Natural killer cell (primary cell): ENCODE data around the gene FAAH2. TPM values are rescaled to one million over a fixed set of nuclear protein-coding genes. Genes with fewer than 3 reads are reported as not detected.

Source experiments
- ATAC-seq, 3 donors: fragments of 150-1000 bp in 2 of 3; fragments of 200-7000 bp in 1 of 3; cut with Tn5 transposase; 1 replicate in 1 of 3; 2 replicates in 2 of 3; pipeline ENCODE4 v1.10.0; 2021; ENCODE audit warnings: mild to moderate bottlenecking in 2 of 3, moderate library complexity in 2 of 3
- DNase-seq, 2 donors: peaks; one replicate each; pipeline versions ENCODE4 v3.0.0 to v3.0.0-alpha.2; 2013 to 2021; ENCODE audit warnings: mixed read lengths in 1 of 2
- H3K27ac ChIP-seq: one replicate; pipeline ENCODE4 v1.5.1; 2013; ENCODE audit warnings: mild to moderate bottlenecking, low read length
- H3K27me3 ChIP-seq: one replicate; pipeline ENCODE4 v1.6.1; 2013; ENCODE audit warnings: low read length; ENCODE audit not compliant: control insufficient read depth, insufficient read depth
- H3K36me3 ChIP-seq: one replicate; pipeline ENCODE4 v1.6.1; 2013; ENCODE audit warnings: low read length; ENCODE audit not compliant: control insufficient read depth, insufficient read depth
- H3K4me1 ChIP-seq: one replicate; pipeline ENCODE4 v1.6.1; 2013; ENCODE audit warnings: low read length; ENCODE audit not compliant: control insufficient read depth, insufficient read depth
- H3K4me3 ChIP-seq: one replicate; pipeline ENCODE4 v1.5.1; 2013; ENCODE audit warnings: low read length
- H3K9me3 ChIP-seq: one replicate; pipeline ENCODE4 v1.6.1; 2013; ENCODE audit warnings: low read length; ENCODE audit not compliant: control insufficient read depth, insufficient read depth
- H3K27ac Mint-ChIP-seq, 2 donors: one replicate each; pipeline ENCODE4 v1.8.0; 2022; ENCODE audit warnings: mild to moderate bottlenecking in 2 of 2, mixed read lengths in 2 of 2, moderate library complexity in 1 of 2
- H3K27me3 Mint-ChIP-seq, 2 donors: one replicate each; pipeline ENCODE4 v1.8.0; 2022; ENCODE audit warnings: low read depth in 2 of 2, mixed read lengths in 2 of 2
- H3K36me3 Mint-ChIP-seq: one replicate; pipeline ENCODE4 v1.8.0; 2022; ENCODE audit warnings: mixed read lengths
- H3K4me1 Mint-ChIP-seq, 2 donors: one replicate each; pipeline ENCODE4 v1.8.0; 2022; ENCODE audit warnings: mixed read lengths in 2 of 2
- H3K4me3 Mint-ChIP-seq: one replicate; pipeline ENCODE4 v1.8.0; 2022; ENCODE audit warnings: mild to moderate bottlenecking, moderate library complexity, mixed read lengths
- H3K9me3 Mint-ChIP-seq, 2 donors: one replicate each; pipeline ENCODE4 v1.8.0; 2022; ENCODE audit warnings: mixed read lengths in 2 of 2
- CTCF ChIP-seq: fragments of 200-600 bp; IDR thresholded peaks from one replicate; pipeline ENCODE4 v1.8.0; 2022; ENCODE audit warnings: antibody characterized with exemption
- WGBS: methylation state at CpG from one replicate; pipeline ENCODE4 v1.1.7; 2013; ENCODE audit warnings: missing lambda C conversion rate; ENCODE audit not compliant: insufficient coverage; 5-methylcytosine and 5-hydroxymethylcytosine counted together
- intact Hi-C: fragments of 100-400 bp; cut with micrococcal nuclease; formaldehyde crosslinking; loops from one replicate; pipeline ENCODE4 v1.14.2; 2022
- total RNA-seq, 4 donors: library from RNA; stranded (reverse); fragments of 120-200 nt in 1 of 4; gene quantifications; one replicate each; pipeline versions ENCODE4 v1.2.3 to v1.2.4, GENCODE V29; 2013 to 2022

The FAAH2 gene
- total RNA-seq, 3 donors from 2014 or later (not counting 1 experiment from before 2014, with no cell fraction given) = 0.12 to 1.6 (median 1.2) TPM

- Histone ChIP-seq H3K27me3 (no peaks in the 10 kb centered on the region), H3K27ac (no peak overlapping the region), H3K4me3 (no peak overlapping the region), H3K9me3 (no peaks in the 10 kb centered on the region), H3K36me3 (no peaks in the 10 kb centered on the region), H3K4me1 (no peaks in the 10 kb centered on the region)
- no peaks in the 10 kb centered on the region for H3K27me3 Mint-ChIP-seq
- no peak for TF ChIP-seq CTCF
- no peaks in the 10 kb centered on the region for H3K4me1 Mint-ChIP-seq
- DNase-seq (no peak), ATAC-seq (no peak)
- H3K9me3 Mint-ChIP-seq = peaks cover 2 to 7% of the 10 kb centered on the region in 2 donors
- intact Hi-C loops = no loop called here
- no peaks in the 10 kb centered on the region for H3K36me3 Mint-ChIP-seq
- no peak overlapping the region for H3K4me3 Mint-ChIP-seq
- H3K27ac Mint-ChIP-seq = no peak overlapping the region
- WGBS = 74% methylated on average over 3 of the region's 4 CpGs
Observed at GRCh38 chrX:57265126-57265525, 21.4 kb upstream of the FAAH2 start.

- Mint-ChIP-seq H3K27ac (no peak overlapping the region), H3K4me3 (no peak overlapping the region)
Observed at GRCh38 chrX:57266275-57266674, 20.2 kb upstream of the FAAH2 start.

GRCh38 chrX:57266871-57267270 is 19.6 kb upstream of the FAAH2 start:
- H3K27ac Mint-ChIP-seq = no peak overlapping the region
- H3K27me3 ChIP-seq = no peaks in the 10 kb centered on the region
- H3K36me3 Mint-ChIP-seq = no peaks in the 10 kb centered on the region
- H3K9me3 Mint-ChIP-seq = peaks cover 2 to 7% of the 10 kb centered on the region in 2 donors
- ATAC-seq (no peak), DNase-seq (no peak)
- no peaks in the 10 kb centered on the region for H3K36me3 ChIP-seq
- no peak overlapping the region for H3K4me3 Mint-ChIP-seq
- 76% methylated on average over 2 of the region's 2 CpGs for WGBS
- H3K4me3 ChIP-seq = no peak overlapping the region
- no peak for TF ChIP-seq CTCF
- no peaks in the 10 kb centered on the region for H3K27me3 Mint-ChIP-seq
- intact Hi-C loops = no loop called here
- H3K4me1 ChIP-seq = no peaks in the 10 kb centered on the region
- H3K27ac ChIP-seq = no peak overlapping the region
- no peaks in the 10 kb centered on the region for H3K4me1 Mint-ChIP-seq
- H3K9me3 ChIP-seq = no peaks in the 10 kb centered on the region

More at GRCh38 chrX:57266275-57266674, 20.2 kb upstream of the FAAH2 start:
- Mint-ChIP-seq H3K27me3 (no peaks in the 10 kb centered on the region), H3K36me3 (no peaks in the 10 kb centered on the region), H3K4me1 (no peaks in the 10 kb centered on the region), H3K9me3 (peaks cover 2 to 7% of the 10 kb centered on the region in 2 donors)
- no peaks in the 10 kb centered on the region for H3K9me3 ChIP-seq
- no peak for ATAC-seq
- no peak for DNase-seq
- H3K27ac ChIP-seq = no peak overlapping the region
- TF ChIP-seq CTCF = no peak
- WGBS = 88% methylated on average over 3 of the region's 3 CpGs
- intact Hi-C loops = no loop called here
- no peaks in the 10 kb centered on the region for H3K4me1 ChIP-seq
- H3K27me3 ChIP-seq = no peaks in the 10 kb centered on the region
- H3K4me3 ChIP-seq = no peak overlapping the region
- H3K36me3 ChIP-seq = no peaks in the 10 kb centered on the region

- ATAC-seq (no peak), DNase-seq (no peak)
- Mint-ChIP-seq H3K36me3 (no peaks in the 10 kb centered on the region), H3K9me3 (peaks cover 2 to 7% of the 10 kb centered on the region in 2 donors), H3K27ac (no peak overlapping the region), H3K27me3 (no peaks in the 10 kb centered on the region), H3K4me1 (no peaks in the 10 kb centered on the region), H3K4me3 (no peak overlapping the region)
- H3K4me1 ChIP-seq = no peaks in the 10 kb centered on the region
- H3K9me3 ChIP-seq = no peaks in the 10 kb centered on the region
- H3K27ac ChIP-seq = no peak overlapping the region
- intact Hi-C loops = no loop called here
- 100% methylated on average over 1 of the region's 1 CpG for WGBS
- no peaks in the 10 kb centered on the region for H3K27me3 ChIP-seq
- H3K36me3 ChIP-seq = no peaks in the 10 kb centered on the region
- TF ChIP-seq CTCF = no peak
- H3K4me3 ChIP-seq = no peak overlapping the region
Observed at GRCh38 chrX:57267308-57267707, 19.2 kb upstream of the FAAH2 start.
